Mesendoderm (in vitro differentiated cells): ENCODE results near the gene NKX3-2.

ENCODE experiments used
- DNase-seq: peaks from one replicate; pipeline ENCODE4 v3.0.0; 2013
- H2AK5ac ChIP-seq: 2 replicates; pipeline ENCODE4 v1.6.1; 2013; ENCODE audit warnings: low read length, inconsistent platforms
- H2BK120ac ChIP-seq: 2 replicates; pipeline ENCODE4 v1.6.1; 2013; ENCODE audit warnings: low read depth, mild to moderate bottlenecking, low read length, moderate library complexity, mixed read lengths
- H2BK15ac ChIP-seq: replicated peaks from 2 replicates; pipeline ENCODE4 v1.6.1; 2013; ENCODE audit warnings: low read depth, mild to moderate bottlenecking, moderate library complexity
- H2BK5ac ChIP-seq: 2 replicates; pipeline ENCODE4 v1.6.1; 2013; ENCODE audit warnings: low read length, inconsistent platforms
- H3K18ac ChIP-seq: 2 replicates; pipeline ENCODE4 v1.6.1; 2013; ENCODE audit warnings: mild to moderate bottlenecking, low read length, mixed read lengths
- H3K23ac ChIP-seq: one replicate; pipeline ENCODE4 v1.6.1; 2013; ENCODE audit warnings: low read length
- H3K27ac ChIP-seq: 2 replicates; pipeline ENCODE4 v1.5.1; 2013; ENCODE audit warnings: low read depth, mild to moderate bottlenecking, inconsistent platforms, low read length, moderate library complexity
- H3K27me3 ChIP-seq: 2 replicates; pipeline ENCODE4 v1.6.1; 2013; ENCODE audit warnings: low read length, control low read depth, mild to moderate bottlenecking, inconsistent platforms; ENCODE audit not compliant: insufficient read depth, poor library complexity
- H3K36me3 ChIP-seq: 2 replicates; pipeline ENCODE4 v1.6.1; 2013; ENCODE audit warnings: low read length, inconsistent platforms; ENCODE audit not compliant: control insufficient read depth, insufficient read depth
- H3K4ac ChIP-seq: one replicate; pipeline ENCODE4 v1.6.1; 2013; ENCODE audit warnings: low read depth, mild to moderate bottlenecking, low read length, moderate library complexity
- H3K4me1 ChIP-seq: 2 replicates; pipeline ENCODE4 v1.6.1; 2013; ENCODE audit warnings: low read depth, low read length, inconsistent platforms; ENCODE audit not compliant: control insufficient read depth
- H3K4me2 ChIP-seq: 2 replicates; pipeline ENCODE4 v1.6.1; 2013; ENCODE audit warnings: low read length
- H3K4me3 ChIP-seq: 2 replicates; pipeline ENCODE4 v1.5.1; 2013; ENCODE audit warnings: mild to moderate bottlenecking, low read length
- H3K56ac ChIP-seq: one replicate; pipeline ENCODE4 v1.6.1; 2013; ENCODE audit warnings: low read length
- H3K79me1 ChIP-seq: 2 replicates; pipeline ENCODE4 v1.6.1; 2013; ENCODE audit warnings: low read length, inconsistent platforms
- H3K79me2 ChIP-seq: 2 replicates; pipeline ENCODE4 v1.6.1; 2013; ENCODE audit warnings: mild to moderate bottlenecking, low read length; ENCODE audit not compliant: control insufficient read depth, insufficient read depth
- H3K9ac ChIP-seq: 2 replicates; pipeline ENCODE4 v1.6.1; 2013; ENCODE audit warnings: low read length, inconsistent platforms
- H4K5ac ChIP-seq: one replicate; pipeline ENCODE4 v1.6.1; 2013; ENCODE audit warnings: low read length
- H4K8ac ChIP-seq: one replicate; pipeline ENCODE4 v1.6.1; 2013; ENCODE audit warnings: low read depth, mild to moderate bottlenecking, control low read depth, low read length, moderate library complexity
- WGBS: extraction: QIAGEN DNeasy Blood & Tissue Kit; methylation state at CpG from one replicate; pipeline ENCODE4 v1.1.7; 2013; ENCODE audit warnings: low lambda C conversion rate, missing lambda C conversion rate; ENCODE audit not compliant: insufficient coverage; ENCODE audit errors: extremely low coverage; 5-methylcytosine and 5-hydroxymethylcytosine counted together

The NKX3-2 gene

DNA sequence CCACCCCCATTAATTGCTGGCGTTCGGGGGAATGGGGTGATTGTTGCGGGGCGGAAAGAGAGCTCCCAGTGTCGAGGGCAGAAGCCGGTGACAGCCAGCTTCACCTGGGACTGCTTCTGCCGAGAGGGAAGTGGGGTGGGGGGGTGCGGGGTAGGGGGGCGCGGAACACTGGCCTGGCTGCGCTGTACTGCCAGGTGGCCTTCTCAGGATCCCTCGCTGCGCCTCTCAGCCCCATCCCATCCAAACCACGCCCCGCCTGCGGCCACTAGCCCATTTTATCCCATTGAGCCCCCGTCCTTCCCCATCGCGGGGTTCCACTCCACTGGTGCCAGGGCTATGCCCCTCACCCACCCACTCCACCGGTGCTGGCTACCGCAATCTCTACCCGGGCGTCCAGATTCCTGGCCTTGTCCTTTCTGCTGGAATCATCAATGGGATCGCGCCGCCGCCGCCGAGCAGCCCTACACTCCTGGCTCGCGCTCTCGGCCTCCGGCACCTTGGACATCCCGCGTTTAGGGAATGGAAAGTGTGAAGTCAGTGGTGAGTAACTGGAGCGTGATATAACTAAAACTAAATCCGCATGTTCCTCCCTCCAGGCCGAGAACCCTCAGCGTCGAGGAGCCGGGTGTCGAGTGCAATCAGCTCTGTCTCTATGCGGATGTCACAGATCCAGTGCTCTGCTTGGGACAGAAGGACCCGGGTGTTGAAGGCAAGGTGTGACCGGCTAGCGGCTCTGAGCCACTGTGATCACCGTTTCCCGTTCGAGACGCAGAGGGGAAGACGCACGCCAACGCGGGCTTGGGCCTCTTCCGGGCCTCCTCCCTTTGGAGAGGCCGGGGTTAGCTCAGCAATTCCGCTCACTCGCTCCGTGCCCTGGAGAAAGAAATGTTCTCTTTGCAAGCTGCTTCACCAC is 20.5 kb downstream of the NKX3-2 start:
- no peak overlapping the region for H3K9ac ChIP-seq
- H3K4me3 ChIP-seq, result peak overlapping the region; percentile 56
- no peak overlapping the region for H3K18ac ChIP-seq
- no peak overlapping the region for H2BK120ac ChIP-seq
- no peak overlapping the region for H4K5ac ChIP-seq
- peaks cover 67% of the 10 kb centered on the region for H3K27me3 ChIP-seq
- no peak overlapping the region for H4K8ac ChIP-seq
- H3K36me3 ChIP-seq, result no peaks in the 10 kb centered on the region
- no peaks in the 10 kb centered on the region for H3K79me2 ChIP-seq
- no peaks in the 10 kb centered on the region for H3K79me1 ChIP-seq
- no peak overlapping the region for H2BK15ac ChIP-seq
- no peak overlapping the region for H3K4me2 ChIP-seq
- H3K27ac ChIP-seq, result no peak overlapping the region
- no peak overlapping the region for H2AK5ac ChIP-seq
- peak; percentile 58 for DNase-seq
- H3K56ac ChIP-seq, result no peak overlapping the region
- no CpG with 5 or more reads among the region's 59 CpGs for WGBS
- no peak overlapping the region for H2BK5ac ChIP-seq
- no peak overlapping the region for H3K23ac ChIP-seq
- H3K4me1 ChIP-seq, result no peaks in the 10 kb centered on the region
- H3K4ac ChIP-seq, result no peak overlapping the region

- H2BK5ac ChIP-seq, result no peak overlapping the region
- no peak overlapping the region for H3K4me3 ChIP-seq
- H2BK15ac ChIP-seq, result no peak overlapping the region
- peak overlapping the region; percentile 16 for H3K23ac ChIP-seq
- H3K27me3 ChIP-seq, result peaks cover 60% of the 10 kb centered on the region
- no peak overlapping the region for H3K18ac ChIP-seq
- no peak overlapping the region for H3K4ac ChIP-seq
- no peak overlapping the region for H4K5ac ChIP-seq
- no peak overlapping the region for H3K9ac ChIP-seq
- H3K56ac ChIP-seq, result no peak overlapping the region
- no peaks in the 10 kb centered on the region for H3K79me2 ChIP-seq
- no peak overlapping the region for H3K27ac ChIP-seq
- no peak overlapping the region for H2AK5ac ChIP-seq
- H3K4me1 ChIP-seq, result no peaks in the 10 kb centered on the region
- DNase-seq, result no peak
- no peak overlapping the region for H4K8ac ChIP-seq
- no CpG with 5 or more reads among the region's 17 CpGs for WGBS
- H3K79me1 ChIP-seq, result no peaks in the 10 kb centered on the region
- H3K4me2 ChIP-seq, result peak overlapping the region; percentile 59
- no peak overlapping the region for H2BK120ac ChIP-seq
- H3K36me3 ChIP-seq, result no peaks in the 10 kb centered on the region
Observed at GRCh38 chr4:13523105-13523477, 21.2 kb downstream of the NKX3-2 start.

GRCh38 chr4:13522282-13523104 is 21.8 kb downstream of the NKX3-2 start:
- Histone ChIP-seq H3K18ac (no peak overlapping the region), H3K4me1 (no peaks in the 10 kb centered on the region), H3K56ac (peak overlapping the region; percentile 37), H3K23ac (no peak overlapping the region), H3K36me3 (no peaks in the 10 kb centered on the region), H2BK15ac (no peak overlapping the region), H2BK5ac (no peak overlapping the region), H4K5ac (no peak overlapping the region), H4K8ac (no peak overlapping the region), H3K4me2 (peak overlapping the region; percentile 59), H3K27ac (no peak overlapping the region), H3K4me3 (peak overlapping the region; percentile 20), H2BK120ac (no peak overlapping the region), H3K9ac (peak overlapping the region; percentile 39), H3K4ac (no peak overlapping the region), H3K79me1 (no peaks in the 10 kb centered on the region), H3K79me2 (no peaks in the 10 kb centered on the region), H2AK5ac (no peak overlapping the region), H3K27me3 (peaks cover 55% of the 10 kb centered on the region)
- no CpG with 5 or more reads among the region's 49 CpGs for WGBS
- DNase-seq, result peak; percentile 34

GRCh38 chr4:13521047-13521446 is 23.3 kb downstream of the NKX3-2 start:
- H3K79me2 ChIP-seq, result no peaks in the 10 kb centered on the region
- no peak overlapping the region for H3K4ac ChIP-seq
- no peak overlapping the region for H3K9ac ChIP-seq
- no peak overlapping the region for H4K5ac ChIP-seq
- H2BK5ac ChIP-seq, result no peak overlapping the region
- no peak overlapping the region for H3K4me3 ChIP-seq
- H3K79me1 ChIP-seq, result no peaks in the 10 kb centered on the region
- no peak overlapping the region for H3K4me2 ChIP-seq
- H4K8ac ChIP-seq, result no peak overlapping the region
- WGBS, result no CpG with 5 or more reads among the region's 2 CpGs
- H3K27ac ChIP-seq, result no peak overlapping the region
- H2BK15ac ChIP-seq, result no peak overlapping the region
- no peak overlapping the region for H3K23ac ChIP-seq
- H3K4me1 ChIP-seq, result no peaks in the 10 kb centered on the region
- no peak overlapping the region for H3K56ac ChIP-seq
- DNase-seq, result no peak
- no peak overlapping the region for H2AK5ac ChIP-seq
- peaks cover 41% of the 10 kb centered on the region for H3K27me3 ChIP-seq
- H2BK120ac ChIP-seq, result no peak overlapping the region
- H3K36me3 ChIP-seq, result no peaks in the 10 kb centered on the region
- H3K18ac ChIP-seq, result no peak overlapping the region

DNA sequence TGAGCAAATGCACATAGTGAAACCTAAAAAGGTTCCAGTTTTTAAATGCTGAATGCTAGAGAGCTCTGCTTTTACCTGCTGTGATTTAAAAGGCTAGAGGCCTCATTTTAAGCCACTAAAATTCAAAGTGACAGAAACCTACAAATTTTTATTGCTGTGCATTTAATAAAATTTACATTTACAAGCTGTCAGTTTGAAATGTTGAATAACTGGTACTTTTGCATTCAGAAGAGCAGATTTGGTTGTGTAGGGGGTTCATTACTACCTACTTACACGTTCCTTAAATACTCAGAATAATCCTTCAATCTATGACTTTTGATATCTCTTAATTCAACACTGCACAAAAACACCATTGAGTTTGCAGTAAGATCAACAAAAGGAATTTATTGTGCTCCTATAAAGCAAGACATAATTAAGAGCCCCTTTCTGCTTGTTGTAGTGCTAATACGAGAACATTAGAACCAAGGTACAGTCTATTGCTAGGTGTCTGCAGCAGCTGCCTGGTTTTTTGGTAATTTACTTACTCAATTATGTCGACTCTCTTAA is 27.9 kb downstream of the NKX3-2 start:
- Histone ChIP-seq H4K5ac (no peak overlapping the region), H2BK120ac (no peak overlapping the region), H3K36me3 (no peaks in the 10 kb centered on the region), H3K56ac (no peak overlapping the region), H3K23ac (no peak overlapping the region), H3K79me1 (no peaks in the 10 kb centered on the region), H3K27me3 (no peaks in the 10 kb centered on the region), H3K9ac (no peak overlapping the region), H2AK5ac (no peak overlapping the region), H3K4me3 (no peak overlapping the region), H3K18ac (no peak overlapping the region), H3K4me2 (no peak overlapping the region), H3K79me2 (no peaks in the 10 kb centered on the region), H2BK15ac (no peak overlapping the region), H3K27ac (no peak overlapping the region), H3K4ac (no peak overlapping the region), H4K8ac (no peak overlapping the region), H3K4me1 (no peaks in the 10 kb centered on the region), H2BK5ac (no peak overlapping the region)
- no peak for DNase-seq
- WGBS, result no CpG with 5 or more reads among the region's 3 CpGs
